HG02852 (cell line): Measurements from ENCODE around the gene PTCH1.

Experiments used
- ATAC-seq: cut with Tn5 transposase; IDR thresholded peaks from one replicate; pipeline ENCODE4 v1.9.1; 2021; ENCODE audit warnings: mild to moderate bottlenecking, moderate library complexity; ENCODE audit not compliant: unreplicated experiment

Gene PTCH1

DNA sequence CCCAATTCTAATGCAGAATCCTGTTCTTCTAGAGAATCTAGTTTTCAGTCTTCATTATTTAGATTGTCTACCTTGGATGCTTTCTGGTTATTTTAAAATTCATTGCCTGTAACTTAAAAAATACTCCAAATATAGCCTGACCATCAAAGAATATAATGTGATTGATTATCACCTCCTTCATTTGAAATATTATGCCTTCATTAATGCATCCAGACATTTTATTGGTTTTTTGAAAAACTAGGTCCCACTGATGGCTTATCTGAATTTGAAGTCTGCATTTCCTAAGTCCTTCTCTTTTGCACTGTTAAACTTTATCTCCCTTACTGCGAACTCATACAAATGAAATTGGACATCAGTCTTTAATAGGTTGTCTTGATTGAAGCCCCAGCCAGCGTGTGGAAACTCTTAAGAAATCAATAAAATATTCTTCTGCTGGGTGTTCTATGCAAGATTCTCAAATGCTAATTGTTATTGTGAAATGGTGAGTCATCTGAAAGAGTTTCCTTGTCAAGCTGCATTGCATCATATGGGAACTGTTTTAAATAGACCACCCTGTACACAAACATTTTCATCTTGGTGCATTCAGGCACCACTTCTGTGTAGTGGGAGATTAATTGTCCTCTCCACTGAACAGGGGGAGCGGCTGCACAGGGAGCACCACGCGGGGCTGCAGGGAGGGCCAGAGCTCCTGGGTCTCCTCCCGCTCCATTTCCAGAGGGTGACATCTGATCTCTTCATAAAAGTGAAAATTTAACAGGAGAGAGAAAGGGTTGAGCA is 106.9 kb downstream of the PTCH1 start:
- ATAC-seq, result no peak

GRCh38 chr9:95407524-95407923 is 109.2 kb downstream of the PTCH1 start:
- ATAC-seq, result no peak

DNA sequence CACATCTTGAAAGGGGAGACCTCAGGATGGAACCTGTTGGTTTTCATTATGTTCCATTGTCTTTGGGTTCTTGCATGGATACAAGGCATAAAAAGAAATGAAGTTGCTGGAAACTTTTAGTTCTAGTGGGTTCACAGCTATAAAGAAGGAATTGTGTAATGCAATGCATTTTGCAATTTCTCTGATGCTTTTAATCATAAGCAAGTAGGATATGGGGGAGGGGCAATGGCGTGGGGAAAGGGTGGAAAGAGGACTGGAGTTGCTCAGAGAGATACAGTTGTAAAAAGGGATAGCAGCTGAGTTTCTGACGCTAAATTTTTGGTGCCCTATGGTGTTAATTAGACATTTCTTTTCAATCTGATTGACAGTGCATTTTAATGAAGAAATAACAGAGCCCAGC is 110.7 kb downstream of the PTCH1 start:
- ATAC-seq, result no peak

- no peak for ATAC-seq
Measured at GRCh38 chr9:95399261-95399660, 117.5 kb downstream of the PTCH1 start.
